GM12878 (cell line): ENCODE data around the gene KLB. TPM values are rescaled to one million over a fixed set of nuclear protein-coding genes. Genes with fewer than 3 reads are reported as not detected.

Source experiments
- ATAC-seq: fragments of 200-7000 bp; cut with Tn5 transposase; 3 replicates; pipeline ENCODE4 v1.9.1; 2020; ENCODE audit warnings: mild to moderate bottlenecking, moderate library complexity
- BruUV-seq: library from RNA; stranded (reverse); fragments of 400-500 nt; replicated peaks from 2 replicates; lab custom pipeline; 2021; lab: Mats Ljungman, UMichigan
- CTCF ChIA-PET: fragments of 300-600 bp; sonication (Branson Sonifier 250); formaldehyde crosslinking; extraction: SDS; loops from one replicate; lab custom pipeline; 2021; ENCODE audit warnings: inconsistent platforms; lab: Yijun Ruan, JAX
- POLR2A ChIA-PET: fragments of 350-600 bp; formaldehyde crosslinking; extraction: SDS; loops from one replicate; lab custom pipeline; 2021; ENCODE audit warnings: inconsistent platforms; lab: Charles Lee
- RAD21 ChIA-PET: fragments of 300-600 bp; sonication (Branson Sonifier 250); formaldehyde crosslinking; loops from one replicate; lab custom pipeline; 2023; ENCODE audit warnings: antibody characterized with exemption; ENCODE audit not compliant: unreplicated experiment; lab: Charles Lee
- SMC1A ChIA-PET: fragments of 300-600 bp; sonication (Branson Sonifier 250); formaldehyde crosslinking; loops from one replicate; lab custom pipeline; 2023; ENCODE audit not compliant: unreplicated experiment, uncharacterized antibody; lab: Charles Lee
- DNase-seq: peaks from one replicate; pipeline ENCODE4 v3.0.0-alpha.2; 2011; ENCODE audit warnings: low read depth, low spot score
- FAIRE-seq: peaks from 3 replicates; lab custom pipeline; 2011; peaks lifted over from hg19 to GRCh38; lab: Jason Lieb, UNC
- H2AFZ ChIP-seq: 2 replicates; pipeline ENCODE4 v1.6.0; 2011; ENCODE audit warnings: low read depth, low read length, control low read depth; ENCODE audit not compliant: control insufficient read depth
- H3K27ac ChIP-seq: 2 replicates; pipeline ENCODE4 v1.5.1; 2011; ENCODE audit warnings: control low read depth; ENCODE audit not compliant: control insufficient read depth, insufficient read depth
- H3K27me3 ChIP-seq, 2 experiments: replicated peaks in 1 of 2; 2 replicates each; pipeline versions ENCODE4 v1.6.0 to v1.6.1; 2011; ENCODE audit warnings: low read length in 1 of 2; ENCODE audit not compliant: control insufficient read depth in 2 of 2, insufficient read depth in 2 of 2
- H3K36me3 ChIP-seq, 2 experiments: 2 replicates each; pipeline ENCODE4 v1.5.1; 2011; ENCODE audit warnings: low read length in 1 of 2; ENCODE audit not compliant: control insufficient read depth in 2 of 2, insufficient read depth in 2 of 2
- H3K4me1 ChIP-seq: 2 replicates; pipeline ENCODE4 v1.6.1; 2011; ENCODE audit warnings: mild to moderate bottlenecking, low read length, moderate library complexity, mixed read lengths; ENCODE audit not compliant: control insufficient read depth, insufficient read depth
- H3K4me2 ChIP-seq: 2 replicates; pipeline ENCODE4 v1.6.0; 2011; ENCODE audit warnings: control low read depth; ENCODE audit not compliant: control insufficient read depth, insufficient read depth
- H3K4me3 ChIP-seq: fragments of 200-600 bp; sonication (generic); 2 replicates; pipeline ENCODE4 v1.5.1; 2016
- H3K79me2 ChIP-seq: 2 replicates; pipeline ENCODE4 v1.6.0; 2011; ENCODE audit warnings: low read length; ENCODE audit not compliant: control insufficient read depth, insufficient read depth
- H3K9ac ChIP-seq: 2 replicates; pipeline ENCODE4 v1.8.0; 2011; ENCODE audit warnings: low read length, control low read depth, mixed read lengths; ENCODE audit not compliant: control insufficient read depth, insufficient read depth
- H3K9me3 ChIP-seq: replicated peaks from 3 replicates; pipeline ENCODE4 v1.5.1; 2011; ENCODE audit warnings: mild to moderate bottlenecking, low read length; ENCODE audit not compliant: control insufficient read depth, insufficient read depth
- H4K20me1 ChIP-seq: 2 replicates; pipeline ENCODE4 v1.6.0; 2011; ENCODE audit not compliant: control insufficient read depth, insufficient read depth
- BCL11A ChIP-seq: IDR thresholded peaks from 2 replicates; pipeline ENCODE4 v1.6.1; 2011; ENCODE audit warnings: low read depth, low read length
- EED ChIP-seq: sonication (generic); IDR thresholded peaks from 2 replicates; pipeline ENCODE4 v1.6.1; 2016; ENCODE audit warnings: antibody characterized with exemption, low read depth
- FOXK2 ChIP-seq: fragments of 450-650 bp; IDR thresholded peaks from 2 replicates; pipeline ENCODE4 v1.6.1; 2017; ENCODE audit warnings: mild to moderate bottlenecking, moderate library complexity
- HSF1 ChIP-seq: fragments of 150-350 bp; IDR thresholded peaks from 2 replicates; pipeline ENCODE4 v1.6.1; 2014; ENCODE audit warnings: mild to moderate bottlenecking, low read depth, low read length
- POLR2AphosphoS5 ChIP-seq: IDR thresholded peaks from 2 replicates; pipeline ENCODE4 v1.6.1; 2011; ENCODE audit warnings: mild to moderate bottlenecking, low read length, inconsistent platforms
- SIN3A ChIP-seq: IDR thresholded peaks from 2 replicates; pipeline ENCODE4 v1.6.1; 2012; ENCODE audit warnings: low read depth, low read length, improper control_type of control experiment
- SMAD1 ChIP-seq: fragments of 450-650 bp; IDR thresholded peaks from 2 replicates; pipeline ENCODE4 v1.6.1; 2018; ENCODE audit warnings: mild to moderate bottlenecking, low read depth; ENCODE audit not compliant: partially characterized antibody
- TCF12 ChIP-seq: IDR thresholded peaks from 2 replicates; pipeline ENCODE4 v1.6.1; 2011; ENCODE audit warnings: low read depth, mild to moderate bottlenecking, low read length
- ZBTB40 ChIP-seq: fragments of 450-650 bp; IDR thresholded peaks from 2 replicates; pipeline ENCODE4 v1.6.1; 2016; ENCODE audit warnings: mild to moderate bottlenecking, moderate library complexity, borderline replicate concordance
- WGBS: methylation state at CpG from one replicate; pipeline ENCODE4 v1.1.6; 2016; ENCODE audit warnings: low lambda C conversion rate; ENCODE audit not compliant: insufficient replicate concordance, insufficient coverage; ENCODE audit errors: missing lambda C conversion rate; 5-methylcytosine and 5-hydroxymethylcytosine counted together
- in situ Hi-C: fragments of 300-500 bp; cut with MboI; formaldehyde crosslinking; loops from 9 replicates; pipeline ENCODE4 v1.14.3; 2018; ENCODE audit warnings: mixed read lengths
- intact Hi-C: fragments of 100-400 bp; cut with micrococcal nuclease; formaldehyde crosslinking; loops from one replicate; pipeline ENCODE4 v1.14.2; 2022; ENCODE audit not compliant: unreplicated experiment
- polyA plus RNA-seq, 11 experiments: library from polyadenylated mRNA; depleted of rRNA in 4 of 11; unstranded in 6 of 11; stranded (reverse) in 5 of 11; fragments of >200 nt; fragmentation: Nextera tagmentation in 4 of 11; fragmentation: Illumina TruSeq in 1 of 11; extraction: Ambion mirVana in 4 of 11; extraction: Trizol in 1 of 11; gene quantifications; 1 replicate in 1 of 11; 2 replicates in 10 of 11; pipeline versions ENCODE4 v1.2.1 to v1.2.3, GENCODE V29; 2011 to 2016; ENCODE audit warnings: inconsistent platforms in 2 of 11, missing spikeins in 2 of 11, low read depth in 1 of 11
- total RNA-seq, 4 experiments: library from RNA; depleted of rRNA in 3 of 4; stranded (reverse); fragments of >200 nt in 3 of 4; fragmentation: Illumina TruSeq in 1 of 4; extraction: Trizol in 1 of 4; gene quantifications; 2 replicates each; pipeline versions ENCODE4 v1.2.1 to v1.2.3, GENCODE V29; 2013 to 2021

KLB gene
- total and polyA plus RNA-seq, 10 of the 15 experiments (the other 5 are each of a cell fraction or from before 2014, with no cell fraction given), result under 0.01 to 0.13 (median 0.04) TPM; not detected in 1

GRCh38 chr4:39490322-39490721 is 83.6 kb downstream of the KLB start:
- Histone ChIP-seq H3K79me2 (no peaks in the 10 kb centered on the region), H3K9ac (no peak overlapping the region), H3K9me3 (no peaks in the 10 kb centered on the region), H4K20me1 (no peaks in the 10 kb centered on the region), H3K4me2 (no peak overlapping the region), H3K27ac (no peak overlapping the region), H2AFZ (no peak overlapping the region), H3K4me1 (no peaks in the 10 kb centered on the region), H3K27me3 (no peaks in the 10 kb centered on the region), H3K36me3 (no peaks in the 10 kb centered on the region), H3K4me3 (no peak overlapping the region)
- 54% methylated on average over 2 of the region's 2 CpGs for WGBS
- FAIRE-seq, result no peak
- ChIA-PET SMC1A (no interaction called here), POLR2A (no interaction called here), RAD21 (no interaction called here), CTCF (no interaction called here)
- no TSS peak for BruUV-seq
- TF ChIP-seq FOXK2 (no peak), POLR2AphosphoS5 (no peak), EED (no peak), TCF12 (no peak)
- intact Hi-C loops, result no loop called here
- in situ Hi-C loops, result no loop called here
- no peak for ATAC-seq
- no peak for DNase-seq

GRCh38 chr4:39494354-39494753 is 87.6 kb downstream of the KLB start:
- Histone ChIP-seq H3K9ac (no peak overlapping the region), H3K4me3 (no peak overlapping the region), H2AFZ (no peak overlapping the region), H3K9me3 (no peaks in the 10 kb centered on the region), H4K20me1 (no peaks in the 10 kb centered on the region), H3K36me3 (no peaks in the 10 kb centered on the region), H3K4me2 (no peak overlapping the region), H3K79me2 (no peaks in the 10 kb centered on the region), H3K27me3 (no peaks in the 10 kb centered on the region), H3K27ac (no peak overlapping the region), H3K4me1 (no peaks in the 10 kb centered on the region)
- ATAC-seq, result no peak
- in situ Hi-C loops, result no loop called here
- 83% methylated on average over 1 of the region's 1 CpG for WGBS
- ChIA-PET CTCF (no interaction called here), POLR2A (no interaction called here), RAD21 (no interaction called here), SMC1A (interaction anchor here (0.6 to 1.3 kb wide), 2 partner anchors 25 to 115 kb away, joined by 3 read pairs; no protein-coding TSS in a partner anchor)
- FAIRE-seq, result no peak
- intact Hi-C loops, result no loop called here
- no peak for DNase-seq
- BruUV-seq, result no TSS peak
- TF ChIP-seq SMAD1 (no peak), SIN3A (no peak), ZBTB40 (no peak), BCL11A (no peak), HSF1 (no peak)
